ENCODE results near the gene SMCO2. TPM values are rescaled to one million over a fixed set of nuclear protein-coding genes. Genes with fewer than 3 reads are reported as not detected.

The SMCO2 gene
- total RNA-seq, 1 experiment from 2014 or later, result 0.20 TPM

GRCh38 chr12:27511031-27511722 lies 64.6 kb downstream of the SMCO2 start:
- Histone ChIP-seq H3K79me1 (ENCODE audit: insufficient read depth, low read depth, low read length, poor library complexity, severe bottlenecking) (no peaks in the 10 kb centered on the region), H3K4ac (ENCODE audit: low read depth, low read length) (no peak overlapping the region), H3K79me2 (ENCODE audit: insufficient read depth, low read length) (no peaks in the 10 kb centered on the region), H2BK12ac (ENCODE audit: insufficient read length, low read depth, low read length) (no peak overlapping the region), H2BK15ac (ENCODE audit: low read depth, low read length) (no peak overlapping the region), H3K27ac (ENCODE audit: insufficient read length, low read depth, low read length) (no peak overlapping the region), H3K9ac (ENCODE audit: extremely low read depth, insufficient read length, low read length) (no peak overlapping the region), H3K27me3 (ENCODE audit: insufficient read depth, low read length) (no peaks in the 10 kb centered on the region), H3K4me2 (ENCODE audit: insufficient read depth, insufficient read length, low read length) (no peak overlapping the region), H2BK20ac (ENCODE audit: low read depth, low read length, poor library complexity, severe bottlenecking) (no peak overlapping the region), H4K8ac (replicated peaks; ENCODE audit: insufficient read length, low read depth, low read length) (no peak overlapping the region), H2BK5ac (ENCODE audit: insufficient read length, low read length) (no peak overlapping the region), H2AK5ac (ENCODE audit: insufficient read length, low read length) (no peak overlapping the region), H3K14ac (ENCODE audit: insufficient read depth, low read length) (no peak overlapping the region), H4K5ac (ENCODE audit: insufficient read length, low read depth, low read length) (no peak overlapping the region), H3K23me2 (ENCODE audit: insufficient read length, low read depth, low read length, poor library complexity, severe bottlenecking) (no peaks in the 10 kb centered on the region), H3K9me3 (ENCODE audit: control insufficient read depth, low read depth, low read length) (no peaks in the 10 kb centered on the region), H3K56ac (ENCODE audit: insufficient read length, low read depth, low read length) (no peak overlapping the region), H3K18ac (ENCODE audit: insufficient read length, low read depth, low read length) (no peak overlapping the region), H4K91ac (ENCODE audit: insufficient read length, low read depth, low read length) (no peak overlapping the region), H2AFZ (ENCODE audit: low read length) (no peak overlapping the region), H2BK120ac (ENCODE audit: low read depth, low read length, poor library complexity, severe bottlenecking) (no peak overlapping the region), H3K4me1 (ENCODE audit: insufficient read depth, low read length) (no peaks in the 10 kb centered on the region; the same call in 1 of the 2 replicates), H4K20me1 (ENCODE audit: control insufficient read depth, insufficient read depth, insufficient read length) (no peaks in the 10 kb centered on the region), H3K23ac (ENCODE audit: insufficient read length, low read depth, low read length) (no peak overlapping the region), H3T11ph (ENCODE audit: low read length) (no peak overlapping the region)
- H3K36me3 Mint-ChIP-seq (ENCODE audit: insufficient read depth in 1 of 3, low read depth in 3 of 3), result no peaks in the 10 kb centered on the region
- no CpG with 5 or more reads among the region's 6 CpGs for WGBS (ENCODE audit: extremely low coverage, insufficient read length, low lambda C conversion rate)
- H3K4me1 Mint-ChIP-seq, result peaks cover 0 to 5% of the 10 kb centered on the region in 2 experiments; a peak in 2 of 4 replicates
- DNase-seq, result no peak
- no peak overlapping the region for H3K4me3 Mint-ChIP-seq
- TF ChIP-seq CTCF (conservative IDR thresholded peaks at IDR 0.05), result no peak
- H3K9me3 Mint-ChIP-seq, result no peaks in the 10 kb centered on the region
- H3K27ac Mint-ChIP-seq, result no peak overlapping the region
- no peaks in the 10 kb centered on the region; the same call in 1 of the 2 replicates for H3K27me3 Mint-ChIP-seq (ENCODE audit: low read depth)
